Measurements from ENCODE around the gene CRYAA. TPM values are rescaled to one million over a fixed set of nuclear protein-coding genes. Genes with fewer than 3 reads are reported as not detected.
A peak's percentile ranks its signal among the peaks of the same experiment; 100 is the strongest.

The CRYAA gene
- total RNA-seq, 4 donors from 2014 or later = not detected

- DNase-seq (ENCODE audit: low spot score) = no peak
- no peak for TF ChIP-seq CTCF (IDR thresholded peaks at IDR 0.05)
- no peak for ATAC-seq (ENCODE audit: low FRiP score)
Measured at GRCh38 chr21:43190544-43190943, 21.7 kb downstream of the CRYAA start.

GRCh38 chr21:43190951-43191350 is 22.1 kb downstream of the CRYAA start:
- DNase-seq (ENCODE audit: low spot score) (no peak), ATAC-seq (ENCODE audit: low FRiP score) (no peak)
- TF ChIP-seq CTCF (IDR thresholded peaks at IDR 0.05) = no peak

- TF ChIP-seq CTCF (IDR thresholded peaks at IDR 0.05) = no peak
- ATAC-seq (ENCODE audit: low FRiP score) (no peak), DNase-seq (ENCODE audit: low spot score) (no peak)
Measured at GRCh38 chr21:43191521-43191920, 22.7 kb downstream of the CRYAA start.

DNA sequence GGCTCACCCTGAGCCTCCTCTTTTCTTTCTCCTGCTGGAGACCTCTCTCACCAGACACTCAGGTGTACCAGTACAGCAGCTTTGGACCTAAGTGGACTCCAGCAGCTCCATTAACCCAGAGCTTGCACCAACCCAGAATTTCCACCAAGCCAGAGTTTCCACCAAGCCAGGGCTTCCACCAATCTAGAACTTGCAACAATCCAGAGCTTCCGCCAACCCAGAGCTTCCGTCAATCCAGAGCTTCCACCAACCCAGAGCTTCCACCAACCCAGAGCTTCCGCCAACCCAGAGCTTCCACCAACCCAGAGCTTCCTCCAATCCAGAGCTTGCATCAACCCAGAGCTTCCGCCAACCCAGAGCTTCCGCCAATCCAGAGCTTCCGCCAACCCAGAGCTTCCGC is 23.2 kb downstream of the CRYAA start:
- DNase-seq (ENCODE audit: low spot score) = no peak
- no peak for TF ChIP-seq CTCF (IDR thresholded peaks at IDR 0.05)
- no peak for ATAC-seq (ENCODE audit: low FRiP score)

- no peak for TF ChIP-seq CTCF (IDR thresholded peaks at IDR 0.05)
- ATAC-seq (ENCODE audit: low FRiP score) = no peak
- DNase-seq (ENCODE audit: low spot score) = no peak
Measured at GRCh38 chr21:43192501-43193081, 23.8 kb downstream of the CRYAA start.

DNA sequence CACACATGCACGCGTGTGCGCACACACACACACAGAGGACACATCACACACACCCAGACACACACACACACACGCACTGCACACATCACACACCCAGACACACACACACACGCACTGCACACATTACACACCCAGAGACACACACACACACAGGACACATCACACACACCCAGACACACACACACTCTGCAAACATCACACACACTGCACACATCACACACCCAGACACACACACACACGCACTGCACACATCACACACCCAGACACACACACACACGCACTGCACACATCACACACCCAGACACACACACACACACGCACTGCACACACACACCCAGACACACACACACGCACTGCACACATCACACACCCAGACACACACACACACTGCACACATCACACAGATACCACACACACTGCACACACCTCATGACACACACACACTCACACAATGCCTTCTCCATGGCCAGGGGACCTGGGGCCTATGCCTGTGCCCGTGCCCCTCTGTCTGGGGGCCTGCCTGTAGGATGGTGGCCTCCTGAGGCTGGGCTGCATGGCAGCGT is 24.4 kb downstream of the CRYAA start:
- ATAC-seq (ENCODE audit: low FRiP score) (no peak), DNase-seq (ENCODE audit: low spot score) (no peak)
- no peak for TF ChIP-seq CTCF (IDR thresholded peaks at IDR 0.05)

GRCh38 chr21:43193651-43194302 is 25.0 kb downstream of the CRYAA start:
- no peak for DNase-seq (ENCODE audit: low spot score)
- no peak for TF ChIP-seq CTCF (IDR thresholded peaks at IDR 0.05)
- peak; percentile 81 for ATAC-seq (ENCODE audit: low FRiP score)

Measured in omental fat pad (tissue), 4 donors.